Measurements from ENCODE around the gene SKOR1. TPM values are rescaled to one million over a fixed set of nuclear protein-coding genes. Genes with fewer than 3 reads are reported as not detected.

Gene SKOR1
- total and polyA plus RNA-seq, 5 donors: 0.11 to 0.28 (median 0.18) TPM

DNA sequence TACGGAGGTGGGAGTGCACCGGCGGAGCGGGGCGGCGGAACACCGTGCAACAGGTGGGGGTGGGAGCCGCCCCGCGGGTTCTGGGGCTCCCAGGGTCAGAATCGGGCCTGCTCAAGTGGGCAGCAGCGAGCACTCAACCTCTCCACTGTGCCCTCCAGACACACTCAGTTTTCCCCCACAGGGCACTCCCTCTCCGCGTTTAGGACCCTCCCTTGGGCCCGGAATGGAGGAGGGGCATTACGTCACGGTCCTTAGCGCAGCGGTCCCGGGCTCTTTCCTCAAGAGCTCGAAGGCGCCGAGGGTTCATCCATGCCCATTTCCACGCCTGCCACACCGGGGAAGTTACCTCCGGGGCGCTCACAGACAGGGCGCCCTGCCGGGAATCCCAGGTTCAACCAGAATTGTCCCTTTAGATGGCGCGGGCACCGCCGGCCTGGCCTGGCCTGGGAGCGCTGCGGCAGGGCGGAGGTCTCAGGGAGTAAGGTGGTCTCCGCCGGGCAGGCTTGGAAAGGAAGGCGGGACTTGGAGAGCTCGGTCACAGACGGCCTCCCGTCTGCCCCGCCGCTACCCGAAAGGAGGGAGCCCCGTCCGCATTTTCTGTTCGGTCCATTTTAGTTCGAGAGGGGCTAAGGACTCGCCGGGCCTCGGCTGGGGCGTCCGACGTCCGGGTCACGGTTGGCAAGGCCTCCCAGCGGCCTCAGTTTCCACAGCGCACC is 9.4 kb downstream of the SKOR1 start:
- ATAC-seq (no peak), DNase-seq (no peak)
- WGBS: 3% methylated on average over 59 of the region's 59 CpGs
- H3K4me1 ChIP-seq (ENCODE audit: control insufficient read depth, insufficient read depth, low read length): peaks cover 3% of the 10 kb centered on the region
- H3K4me3 ChIP-seq (ENCODE audit: low read length): peak overlapping the region; percentile 50
- H3K9me3 ChIP-seq (ENCODE audit: control insufficient read depth, low read length): no peaks in the 10 kb centered on the region
- intact Hi-C loops (cut with DNase I): loop anchor here (5.0 to 10.0 kb wide), 5 partner anchors 290 to 900 kb away; partner anchors contain the start of genes C15orf61 (in 1 of the 4) and MAP2K5 (in 1 of the 4)
- no peak overlapping the region for H3K27ac ChIP-seq (ENCODE audit: low read length)
- no peaks in the 10 kb centered on the region for H3K27me3 ChIP-seq (ENCODE audit: control insufficient read depth, insufficient read depth)

DNA sequence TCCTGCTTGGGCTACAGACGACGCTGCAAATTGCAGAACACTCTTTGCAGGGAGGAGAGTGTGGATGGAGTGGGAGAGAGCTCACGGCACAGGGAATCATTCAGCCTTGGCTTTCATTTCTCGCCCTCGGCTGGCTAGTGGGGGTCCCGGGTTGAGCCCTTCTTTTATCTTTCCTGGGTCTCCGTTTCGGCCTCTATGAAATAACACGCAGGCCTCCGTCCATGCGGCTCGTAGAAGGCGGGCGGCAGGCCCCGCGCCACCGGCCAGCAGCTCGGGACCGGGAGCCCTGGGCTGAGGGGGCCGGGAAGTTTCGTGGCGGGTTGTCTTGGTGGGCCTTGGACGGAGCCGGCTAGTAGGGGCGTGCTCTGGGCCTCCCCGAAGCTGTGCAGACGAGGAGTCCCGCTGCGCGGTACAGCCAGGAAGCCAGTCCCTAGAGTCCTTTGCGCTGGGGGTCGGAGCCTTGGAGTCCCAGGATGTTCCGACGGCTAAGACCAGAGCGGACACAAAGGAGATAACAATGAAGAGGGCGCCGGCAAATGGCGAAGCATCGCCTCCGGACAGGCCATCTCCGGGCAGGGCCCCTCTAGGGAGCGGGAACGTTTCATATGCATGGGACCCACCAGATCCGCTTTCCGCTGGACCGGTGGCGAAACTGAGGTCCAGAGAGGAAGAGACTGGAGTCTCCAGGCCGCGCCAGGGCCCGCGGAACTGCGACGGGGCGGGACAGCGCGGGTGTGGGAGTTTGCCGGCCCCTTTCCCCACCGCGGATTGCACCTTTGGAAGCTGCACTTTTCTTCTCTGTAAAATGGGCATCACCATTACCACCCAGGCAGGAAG is 10.2 kb downstream of the SKOR1 start:
- H3K4me3 ChIP-seq (ENCODE audit: low read length): peak overlapping the region; percentile 50

DNA sequence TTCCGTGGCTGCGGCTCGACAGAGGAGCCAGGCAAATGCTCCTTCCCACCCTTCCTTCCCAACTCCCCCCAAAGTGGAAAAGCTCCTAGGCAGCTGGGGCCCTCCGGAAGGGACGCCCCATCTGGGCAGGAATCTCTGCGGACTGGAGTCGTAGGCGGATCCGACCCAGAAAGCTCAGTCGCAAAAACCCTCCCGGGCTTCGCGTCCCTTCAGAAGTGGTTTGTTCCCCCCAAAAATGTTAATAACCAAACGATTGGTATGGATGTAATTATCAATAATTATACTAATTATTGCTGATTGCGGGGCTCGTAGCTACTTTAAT is 10.8 kb downstream of the SKOR1 start:
- Histone ChIP-seq H3K27ac (ENCODE audit: low read length) (no peak overlapping the region), H3K4me1 (ENCODE audit: control insufficient read depth, insufficient read depth, low read length) (peaks cover 3% of the 10 kb centered on the region), H3K4me3 (ENCODE audit: low read length) (peak overlapping the region; percentile 50), H3K27me3 (ENCODE audit: control insufficient read depth, insufficient read depth) (no peaks in the 10 kb centered on the region), H3K9me3 (ENCODE audit: control insufficient read depth, low read length) (no peaks in the 10 kb centered on the region)
- intact Hi-C loops (cut with DNase I): loop anchor here in 3 of 4 donors (2.0 to 10.0 kb wide), 6 partner anchors 291 to 901 kb away; partner anchors contain the start of genes C15orf61 (in 1 of the 3) and MAP2K5 (in 1 of the 3)
- ATAC-seq: no peak
- 2% methylated on average over 16 of the region's 16 CpGs for WGBS
- no peak for DNase-seq

More for the DNA sequence above, 10.2 kb downstream of the SKOR1 start:
- H3K27me3 ChIP-seq (ENCODE audit: control insufficient read depth, insufficient read depth): no peaks in the 10 kb centered on the region
- H3K9me3 ChIP-seq (ENCODE audit: control insufficient read depth, low read length): no peaks in the 10 kb centered on the region
- peaks cover 3% of the 10 kb centered on the region for H3K4me1 ChIP-seq (ENCODE audit: control insufficient read depth, insufficient read depth, low read length)
- no peak overlapping the region for H3K27ac ChIP-seq (ENCODE audit: low read length)
- ATAC-seq: no peak
- no peak for DNase-seq
- intact Hi-C loops (cut with DNase I): loop anchor here in 3 of 4 donors (2.0 to 10.0 kb wide), 6 partner anchors 291 to 901 kb away; partner anchors contain the start of genes C15orf61 (in 1 of the 3) and MAP2K5 (in 1 of the 3)
- WGBS: 3% methylated on average over 59 of the region's 59 CpGs

DNA sequence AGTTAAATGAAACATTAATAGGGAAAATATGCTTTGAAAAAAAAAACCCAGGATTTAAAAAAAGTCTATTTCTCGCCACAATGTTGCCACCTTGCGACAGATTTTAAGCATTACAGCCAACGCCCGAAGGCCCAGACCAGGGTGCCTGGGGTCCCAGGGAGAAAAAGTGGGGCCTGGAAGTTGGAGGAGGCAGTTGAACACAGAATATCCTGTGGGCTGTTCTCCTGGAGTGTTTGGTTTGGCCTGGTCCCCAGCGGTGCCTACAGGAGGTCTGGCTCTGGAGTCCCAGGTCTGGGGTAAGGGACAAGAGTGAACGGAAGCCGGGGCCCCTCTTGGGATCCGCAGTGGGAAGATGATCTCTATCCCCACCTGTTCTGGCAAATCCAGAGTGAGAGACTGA is 11.2 kb downstream of the SKOR1 start:
- H3K4me1 ChIP-seq (ENCODE audit: control insufficient read depth, insufficient read depth, low read length): peaks cover 5% of the 10 kb centered on the region
- ATAC-seq (no peak), DNase-seq (peak in 1 of 3 donors; percentile 75)
- intact Hi-C loops (cut with DNase I): loop anchor here in 3 of 4 donors (2.0 to 10.0 kb wide), 6 partner anchors 292 to 902 kb away; partner anchors contain the start of genes C15orf61 (in 1 of the 3) and MAP2K5 (in 1 of the 3)
- H3K27ac ChIP-seq (ENCODE audit: low read length): no peak overlapping the region
- peak overlapping the region; percentile 50 for H3K4me3 ChIP-seq (ENCODE audit: low read length)
- H3K27me3 ChIP-seq (ENCODE audit: control insufficient read depth, insufficient read depth): no peaks in the 10 kb centered on the region
- H3K9me3 ChIP-seq (ENCODE audit: control insufficient read depth, low read length): no peaks in the 10 kb centered on the region
- WGBS: 35% methylated on average over 8 of the region's 8 CpGs

DNA sequence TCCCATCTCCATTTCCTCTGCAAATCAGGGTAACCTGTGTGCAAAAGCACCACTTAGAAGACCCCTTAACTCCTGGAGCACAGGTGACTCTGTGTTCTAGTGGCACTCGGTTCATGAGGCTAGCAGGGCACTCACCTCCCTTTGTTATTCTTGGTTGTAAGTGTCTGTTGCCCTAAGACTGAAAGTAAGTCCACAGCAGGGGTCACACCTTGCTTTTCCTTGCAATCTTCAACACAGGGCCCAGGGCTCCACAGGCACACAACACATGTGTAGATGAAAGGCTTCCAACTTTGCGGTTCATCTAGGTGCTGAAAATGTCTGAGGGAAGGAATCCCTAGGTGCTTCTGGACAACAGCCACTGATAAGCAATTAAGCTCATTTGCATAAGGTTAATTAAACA is 11.6 kb downstream of the SKOR1 start:
- Histone ChIP-seq H3K27ac (ENCODE audit: low read length) (no peak overlapping the region), H3K9me3 (ENCODE audit: control insufficient read depth, low read length) (no peaks in the 10 kb centered on the region), H3K4me1 (ENCODE audit: control insufficient read depth, insufficient read depth, low read length) (peaks cover 5% of the 10 kb centered on the region), H3K4me3 (ENCODE audit: low read length) (no peak overlapping the region), H3K27me3 (ENCODE audit: control insufficient read depth, insufficient read depth) (no peaks in the 10 kb centered on the region)
- DNase-seq (no peak), ATAC-seq (no peak)
- intact Hi-C loops (cut with DNase I): loop anchor here in 3 of 4 donors (2.0 to 10.0 kb wide), 6 partner anchors 292 to 902 kb away; partner anchors contain the start of genes C15orf61 (in 1 of the 3) and MAP2K5 (in 1 of the 3)
- WGBS: 59% methylated on average over 2 of the region's 2 CpGs

DNA sequence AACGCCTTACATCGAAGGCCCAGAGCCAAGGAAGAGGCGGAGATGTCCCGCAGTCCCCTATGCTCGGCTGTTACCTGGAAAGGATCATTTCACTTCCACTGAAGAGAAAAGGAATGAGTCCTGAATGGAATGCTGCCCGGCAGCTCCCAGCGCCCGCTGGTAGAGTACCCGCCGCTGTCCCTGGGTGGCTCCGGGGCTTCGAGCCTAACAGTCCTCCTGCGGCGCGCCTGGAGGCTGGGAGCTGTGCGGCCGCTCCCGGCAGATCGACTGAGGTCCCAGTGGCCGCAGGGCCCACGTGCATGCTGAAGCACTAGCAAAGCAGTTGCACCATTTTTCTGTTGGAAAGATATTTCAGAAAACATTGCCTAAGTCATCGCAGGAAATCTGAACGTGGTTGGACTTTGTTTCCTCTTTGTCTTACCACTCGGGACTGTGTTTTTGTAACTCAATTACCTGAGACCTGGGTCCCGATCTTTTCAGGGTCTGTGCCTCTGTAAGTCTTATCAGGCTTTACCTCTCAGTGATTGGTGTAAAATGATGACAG is 13.6 kb downstream of the SKOR1 start:
- Histone ChIP-seq H3K27me3 (ENCODE audit: control insufficient read depth, insufficient read depth) (no peaks in the 10 kb centered on the region), H3K4me3 (ENCODE audit: low read length) (peak overlapping the region; percentile 65), H3K27ac (ENCODE audit: low read length) (peak overlapping the region; percentile 20), H3K9me3 (ENCODE audit: control insufficient read depth, low read length) (no peaks in the 10 kb centered on the region), H3K4me1 (ENCODE audit: control insufficient read depth, insufficient read depth, low read length) (peaks cover 5% of the 10 kb centered on the region)
- intact Hi-C loops (cut with DNase I): loop anchor here in 3 of 4 donors (5.0 to 10.0 kb wide), 5 partner anchors 294 to 904 kb away; partner anchors contain the start of genes C15orf61 (in 1 of the 3) and MAP2K5 (in 1 of the 3)
- peak; percentile 62 to 70 for ATAC-seq
- 8% methylated on average over 25 of the region's 25 CpGs for whole genome bisulfite sequencing
- DNase-seq: peak; percentile 70 to 85 (median 85)

DNA sequence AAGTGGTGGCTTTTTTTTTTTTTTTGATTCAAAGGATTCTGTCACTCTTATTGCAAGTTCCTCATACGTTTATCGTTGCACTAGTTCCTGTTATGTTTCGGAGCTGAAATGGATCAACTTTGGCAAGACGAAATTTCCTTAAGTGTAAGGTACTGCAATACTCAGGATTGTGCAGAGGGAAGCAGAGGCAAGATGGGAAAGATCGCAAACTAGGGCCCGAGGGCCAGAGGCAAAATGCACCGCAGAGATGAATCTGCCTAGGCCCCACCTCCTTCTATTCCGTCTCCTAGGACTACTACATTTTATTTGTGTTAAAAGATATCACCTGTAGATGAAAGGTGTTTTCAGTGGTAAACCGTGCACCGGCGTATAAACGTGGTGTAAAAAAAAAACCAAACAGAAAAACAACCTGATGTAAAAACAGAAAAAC is 14.2 kb downstream of the SKOR1 start:
- no peak for DNase-seq
- ATAC-seq: peak; percentile 6 to 24
- Histone ChIP-seq H3K9me3 (ENCODE audit: control insufficient read depth, low read length) (no peaks in the 10 kb centered on the region), H3K4me3 (ENCODE audit: low read length) (peak overlapping the region; percentile 65), H3K27ac (ENCODE audit: low read length) (peak overlapping the region; percentile 76), H3K4me1 (ENCODE audit: control insufficient read depth, insufficient read depth, low read length) (peaks cover 5% of the 10 kb centered on the region), H3K27me3 (ENCODE audit: control insufficient read depth, insufficient read depth) (no peaks in the 10 kb centered on the region)
- WGBS: under 1% methylated on average over 12 of the region's 12 CpGs
- intact Hi-C loops (cut with DNase I): loop anchor here in 3 of 4 donors (5.0 to 10.0 kb wide), 5 partner anchors 295 to 905 kb away; partner anchors contain the start of genes C15orf61 (in 1 of the 3) and MAP2K5 (in 1 of the 3)

DNA sequence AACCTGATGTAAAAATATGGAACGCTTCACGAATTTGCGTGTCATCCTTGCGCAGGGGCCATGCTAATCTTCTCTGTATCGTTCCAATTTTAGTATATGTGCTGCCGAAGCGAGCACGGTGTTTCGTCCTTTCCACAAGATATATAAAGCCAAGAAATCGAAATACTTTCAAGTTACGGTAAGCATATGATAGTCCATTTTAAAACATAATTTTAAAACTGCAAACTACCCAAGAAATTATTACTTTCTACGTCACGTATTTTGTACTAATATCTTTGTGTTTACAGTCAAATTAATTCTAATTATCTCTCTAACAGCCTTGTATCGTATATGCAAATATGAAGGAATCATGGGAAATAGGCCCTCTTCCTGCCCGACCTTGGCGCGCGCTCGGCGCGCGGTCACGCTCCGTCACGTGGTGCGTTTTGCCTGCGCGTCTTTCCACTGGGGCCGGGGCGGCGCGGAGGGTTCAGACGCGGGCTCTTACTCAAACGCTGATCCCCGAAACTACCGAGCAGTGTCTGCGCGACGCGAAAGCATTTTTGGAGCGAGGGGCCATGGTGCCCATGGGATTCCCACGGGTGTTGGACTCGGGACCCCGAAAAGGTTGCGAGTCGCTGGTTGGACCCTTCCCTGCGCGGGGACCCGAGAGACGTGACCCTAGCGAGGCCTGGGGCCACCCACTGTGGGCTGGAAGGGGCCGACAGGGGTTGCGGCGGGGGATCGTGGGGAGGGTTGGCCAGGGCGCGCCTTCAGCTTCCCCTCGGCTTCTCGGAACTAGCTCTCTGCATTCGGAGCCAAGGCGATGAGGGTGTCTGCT is 14.8 kb downstream of the SKOR1 start, which contains the start of gene RNU6-1:
Gene RNU6-1, minus strand, starts transcription at position 117 of the 820 bp plus-strand sequence.
- H3K4me1 ChIP-seq (ENCODE audit: control insufficient read depth, insufficient read depth, low read length): peaks cover 5% of the 10 kb centered on the region
- no peaks in the 10 kb centered on the region for H3K9me3 ChIP-seq (ENCODE audit: control insufficient read depth, low read length)
- peak; percentile 92 to 94 for ATAC-seq
- H3K27ac ChIP-seq (ENCODE audit: low read length): peak within 1 kb of the TSS; percentile 92
- no peaks in the 10 kb centered on the region for H3K27me3 ChIP-seq (ENCODE audit: control insufficient read depth, insufficient read depth)
- H3K4me3 ChIP-seq (ENCODE audit: low read length): peak within 1 kb of the TSS; percentile 87
- intact Hi-C loops (cut with DNase I): loop anchor here in 3 of 4 donors (5.0 to 10.0 kb wide), 5 partner anchors 295 to 905 kb away; partner anchors contain the start of genes C15orf61 (in 1 of the 3) and MAP2K5 (in 1 of the 3)
- peak; percentile 95 to 98 (median 98) for DNase-seq
- WGBS: under 1% methylated on average over 62 of the region's 62 CpGs

DNA sequence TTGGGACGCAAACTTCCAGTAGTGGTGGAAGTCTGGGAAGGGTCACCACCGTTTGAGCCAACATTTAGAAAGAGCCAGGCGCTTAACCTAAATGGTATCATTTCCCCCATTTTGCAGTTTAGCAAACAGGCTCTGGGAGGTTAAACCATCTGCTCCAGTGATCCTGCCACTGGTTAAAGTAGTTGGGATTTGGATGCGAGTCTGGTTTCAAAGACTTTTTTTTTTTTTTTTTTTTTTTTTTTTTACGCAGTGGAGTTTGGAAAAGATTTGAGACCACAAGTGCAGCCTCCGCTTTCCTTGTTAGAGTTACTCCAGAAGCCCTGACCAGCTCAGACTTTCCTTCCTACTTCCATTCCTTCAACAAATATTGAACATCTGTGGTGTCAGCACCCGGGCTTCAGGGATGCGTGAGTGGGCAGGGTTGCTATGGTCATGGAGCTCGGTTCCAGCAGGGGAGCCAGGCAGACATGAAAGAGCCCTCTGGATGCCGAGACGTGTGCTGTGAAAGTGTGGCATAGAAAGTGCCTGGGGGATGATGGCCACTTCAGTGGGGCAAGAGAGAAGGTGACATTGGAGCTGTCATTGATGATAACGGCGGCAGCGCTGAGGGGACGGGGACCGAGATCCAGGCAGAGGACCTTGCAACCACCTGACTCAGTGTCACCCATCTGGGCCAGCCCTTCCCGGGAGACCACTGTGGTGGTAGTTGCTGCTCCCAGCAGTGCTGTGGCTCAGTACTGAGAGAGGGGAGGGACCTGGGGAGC is 15.6 kb downstream of the SKOR1 start:
- peak overlapping the region; percentile 87 for H3K4me3 ChIP-seq (ENCODE audit: low read length)
- H3K27ac ChIP-seq (ENCODE audit: low read length): peak overlapping the region; percentile 92
- WGBS: 3% methylated on average over 17 of the region's 17 CpGs
- no peaks in the 10 kb centered on the region for H3K27me3 ChIP-seq (ENCODE audit: control insufficient read depth, insufficient read depth)
- peak in 1 of 3 donors; percentile 76 for DNase-seq
- peak; percentile 7 to 30 for ATAC-seq
- H3K9me3 ChIP-seq (ENCODE audit: control insufficient read depth, low read length): no peaks in the 10 kb centered on the region
- intact Hi-C loops (cut with DNase I): no loop called here
- peaks cover 2% of the 10 kb centered on the region for H3K4me1 ChIP-seq (ENCODE audit: control insufficient read depth, insufficient read depth, low read length)
